MCF 10A (cell line): Measurements from ENCODE around the gene CTNNA2. TPM values are rescaled to one million over a fixed set of nuclear protein-coding genes. Genes with fewer than 3 reads are reported as not detected.
"Not testable (repeated sequence)": the region's sequence is repeated elsewhere in the genome, so short reads cannot be mapped to it uniquely, and the experiment has no call there.

Experiments used
- BruUV-seq: library from RNA; stranded (reverse); fragments of 400-500 nt; replicated peaks from 2 replicates; lab custom pipeline; 2021; lab: Mats Ljungman, UMichigan
- CTCF ChIA-PET: fragments of 300-600 bp; sonication (Branson Sonifier 250); formaldehyde crosslinking; extraction: SDS; loops from one replicate; lab custom pipeline; 2021; ENCODE audit warnings: antibody characterized with exemption, inconsistent platforms; lab: Yijun Ruan, JAX
- POLR2A ChIA-PET: fragments of 300-600, 350-650 bp; sonication (Branson Sonifier 250); formaldehyde crosslinking; extraction: SDS; loops from one replicate; lab custom pipeline; 2020; ENCODE audit warnings: antibody characterized with exemption, inconsistent platforms; lab: Yijun Ruan, JAX
- DNase-seq: peaks from one replicate; pipeline ENCODE4 v3.0.0-alpha.2; 2018; ENCODE audit not compliant: unreplicated experiment
- H3K27ac Mint-ChIP-seq: one replicate; pipeline ENCODE4 v1.8.0; 2022; ENCODE audit warnings: mild to moderate bottlenecking, low read depth, mixed read lengths; ENCODE audit not compliant: unreplicated experiment
- H3K27me3 Mint-ChIP-seq: one replicate; pipeline ENCODE4 v1.8.0; 2022; ENCODE audit warnings: mixed read lengths; ENCODE audit not compliant: insufficient read depth, unreplicated experiment
- H3K36me3 Mint-ChIP-seq: one replicate; pipeline ENCODE4 v1.8.0; 2022; ENCODE audit warnings: mild to moderate bottlenecking, moderate library complexity, mixed read lengths; ENCODE audit not compliant: insufficient read depth, unreplicated experiment
- H3K4me1 Mint-ChIP-seq: one replicate; pipeline ENCODE4 v1.8.0; 2022; ENCODE audit warnings: mixed read lengths; ENCODE audit not compliant: insufficient read depth, unreplicated experiment
- H3K4me3 Mint-ChIP-seq: one replicate; pipeline ENCODE4 v1.8.0; 2022; ENCODE audit warnings: mild to moderate bottlenecking, moderate library complexity, mixed read lengths; ENCODE audit not compliant: unreplicated experiment
- H3K9me3 Mint-ChIP-seq: one replicate; pipeline ENCODE4 v1.8.0; 2022; ENCODE audit warnings: mixed read lengths; ENCODE audit not compliant: unreplicated experiment
- CTCF ChIP-seq: fragments of 200-600 bp; IDR thresholded peaks from one replicate; pipeline ENCODE4 v1.8.0; 2022; ENCODE audit warnings: antibody characterized with exemption, mild to moderate bottlenecking; ENCODE audit not compliant: unreplicated experiment
- intact Hi-C: fragments of 100-400 bp; cut with micrococcal nuclease; formaldehyde crosslinking; loops from 2 replicates; pipeline ENCODE4 v1.14.1; 2022
- total RNA-seq: library from RNA; stranded (reverse); gene quantifications from 2 replicates; pipeline ENCODE4 v1.2.3, GENCODE V29; 2022

The CTNNA2 gene
- total RNA-seq, 1 experiment from 2014 or later, result not detected

GRCh38 chr2:80136338-80136737 is 623.5 kb downstream of the CTNNA2 start:
- Mint-ChIP-seq H3K4me1 (no peaks in the 10 kb centered on the region), H3K27ac (no peak overlapping the region), H3K4me3 (no peak overlapping the region), H3K9me3 (peaks cover 7% of the 10 kb centered on the region), H3K27me3 (no peaks in the 10 kb centered on the region), H3K36me3 (no peaks in the 10 kb centered on the region)
- no peak for TF ChIP-seq CTCF
- DNase-seq, result no peak
- ChIA-PET CTCF (no interaction called here), POLR2A (no interaction called here)
- BruUV-seq, result no TSS peak
- intact Hi-C loops, result no loop called here

GRCh38 chr2:80139001-80139400 is 626.1 kb downstream of the CTNNA2 start:
- POLR2A ChIA-PET, result no interaction called here

GRCh38 chr2:80141007-80141726 is 628.3 kb downstream of the CTNNA2 start:
- Mint-ChIP-seq H3K4me3 (no peak overlapping the region), H3K36me3 (no peaks in the 10 kb centered on the region), H3K9me3 (peaks cover 6% of the 10 kb centered on the region), H3K27me3 (no peaks in the 10 kb centered on the region), H3K27ac (no peak overlapping the region), H3K4me1 (no peaks in the 10 kb centered on the region)
- DNase-seq, result no peak
- BruUV-seq, result no TSS peak
- no peak for TF ChIP-seq CTCF
- ChIA-PET CTCF (interaction anchor here (0.7 kb wide), 1 partner anchor 1736 kb away, joined by 3 read pairs; no protein-coding TSS in a partner anchor), POLR2A (no interaction called here)
- intact Hi-C loops, result no loop called here

More at GRCh38 chr2:80139001-80139400, 626.1 kb downstream of the CTNNA2 start:
- no peaks in the 10 kb centered on the region for H3K4me1 Mint-ChIP-seq
- CTCF ChIA-PET, result no interaction called here
- intact Hi-C loops, result no loop called here
- TF ChIP-seq CTCF, result no peak
- no peaks in the 10 kb centered on the region for H3K36me3 Mint-ChIP-seq
- DNase-seq, result no peak
- H3K27me3 Mint-ChIP-seq, result no peaks in the 10 kb centered on the region
- no TSS peak for BruUV-seq
- peaks cover 7% of the 10 kb centered on the region for H3K9me3 Mint-ChIP-seq
- no peak overlapping the region for H3K27ac Mint-ChIP-seq
- H3K4me3 Mint-ChIP-seq, result no peak overlapping the region

- no peak for DNase-seq
- no peak for TF ChIP-seq CTCF
- intact Hi-C loops, result no loop called here
- no peak overlapping the region for H3K4me3 Mint-ChIP-seq
- H3K27me3 Mint-ChIP-seq, result no peaks in the 10 kb centered on the region
- H3K9me3 Mint-ChIP-seq, result no peaks in the 10 kb centered on the region
- ChIA-PET CTCF (interaction anchor here (1.6 kb wide), 1 partner anchor 92 kb away, joined by 4 read pairs; no protein-coding TSS in a partner anchor), POLR2A (interaction anchor here (0.7 kb wide), 1 partner anchor 302 kb away, joined by 3 read pairs; no protein-coding TSS in a partner anchor)
- no TSS peak for BruUV-seq
- H3K4me1 Mint-ChIP-seq, result no peaks in the 10 kb centered on the region
- H3K36me3 Mint-ChIP-seq, result no peaks in the 10 kb centered on the region
- H3K27ac Mint-ChIP-seq, result no peak overlapping the region
Measured at GRCh38 chr2:80145499-80145898, 632.6 kb downstream of the CTNNA2 start.

GRCh38 chr2:80146757-80147156 is 633.9 kb downstream of the CTNNA2 start:
- intact Hi-C loops, H3K9me3 Mint-ChIP-seq, DNase-seq, H3K27me3 Mint-ChIP-seq, H3K36me3 Mint-ChIP-seq, H3K4me1 Mint-ChIP-seq, H3K4me3 Mint-ChIP-seq, H3K27ac Mint-ChIP-seq, CTCF ChIA-PET, BruUV-seq, POLR2A ChIA-PET: not testable (repeated sequence)
